PFSK-1 (cell line): ENCODE data around the gene ST3GAL2.

Experiments
- SIN3A ChIP-seq: IDR thresholded peaks from 2 replicates; pipeline ENCODE4 v1.6.1; 2012; ENCODE audit warnings: mild to moderate bottlenecking, low read length, moderate library complexity, borderline replicate concordance; ENCODE audit not compliant: insufficient read depth
- TAF1 ChIP-seq: IDR thresholded peaks from 2 replicates; pipeline ENCODE4 v1.6.1; 2012; ENCODE audit warnings: low read length, control low read depth, borderline replicate concordance; ENCODE audit not compliant: insufficient read depth

DNA sequence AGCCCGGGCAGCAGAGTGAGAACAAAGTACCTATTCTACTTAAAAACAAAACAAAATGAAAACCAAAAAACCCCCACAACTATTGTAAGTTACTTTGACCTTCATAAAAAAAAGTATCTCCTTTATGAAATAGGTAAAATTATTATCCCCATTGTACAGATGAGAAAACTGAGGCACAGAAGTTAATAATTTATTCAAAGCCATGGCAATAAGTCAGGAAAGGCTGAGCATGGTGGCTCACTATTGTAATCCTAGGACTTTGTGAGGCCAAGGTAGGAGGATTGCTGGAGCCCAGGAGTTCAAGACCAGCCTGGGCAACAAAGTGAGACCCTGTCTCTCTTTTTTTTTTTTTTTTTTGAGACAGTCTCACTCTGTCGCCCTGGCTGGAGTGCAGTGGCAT lies 46.0 kb upstream of the ST3GAL2 start:
- no peak for TF ChIP-seq SIN3A
- no peak for TF ChIP-seq TAF1
